AG10803 (cell line): ENCODE data around the gene CORIN.
"Not testable (repeated sequence)": the region's sequence is repeated elsewhere in the genome, so short reads cannot be mapped to it uniquely, and the experiment has no call there.

ENCODE experiments used
- DNase-seq: peaks from one replicate; pipeline ENCODE4 v3.0.0; 2010; ENCODE audit warnings: low read depth
- H3K4me3 ChIP-seq: 2 replicates; pipeline ENCODE4 v1.5.1; 2011; ENCODE audit warnings: mild to moderate bottlenecking, low read length, control low read depth
- CTCF ChIP-seq: conservative IDR thresholded peaks from 2 replicates; pipeline ENCODE4 v1.5.1; 2011; ENCODE audit warnings: mild to moderate bottlenecking, low read length, control low read depth, inconsistent platforms

The CORIN gene

GRCh38 chr4:47561331-47561730 is 276.5 kb downstream of the CORIN start:
- no peak for TF ChIP-seq CTCF
- no peak for DNase-seq
- H3K4me3 ChIP-seq: no peak overlapping the region

DNA sequence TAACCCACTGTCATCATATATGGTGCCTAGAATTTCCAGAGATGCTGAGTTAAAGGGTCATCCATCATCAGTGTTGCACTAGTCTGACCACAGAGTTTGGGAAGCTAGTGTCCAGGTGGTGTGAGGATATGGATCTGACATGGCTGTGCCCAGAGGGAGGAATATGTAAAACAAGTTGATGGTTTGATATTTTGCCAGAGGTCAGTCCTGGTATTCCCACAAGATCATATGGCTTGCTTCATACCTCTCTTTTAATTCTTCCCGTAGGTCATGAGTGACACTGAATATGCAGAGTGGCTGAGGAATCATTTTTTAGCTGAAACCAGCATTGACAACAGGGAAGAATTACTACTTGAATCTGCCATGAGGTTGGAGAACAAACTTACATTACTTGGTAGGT is 277.2 kb downstream of the CORIN start:
- TF ChIP-seq CTCF: no peak; the same call in 1 of the 2 replicates
- no peak for DNase-seq
- no peak overlapping the region for H3K4me3 ChIP-seq

- no peak overlapping the region for H3K4me3 ChIP-seq
- no peak for TF ChIP-seq CTCF
- DNase-seq: no peak
These were observed 280.6 kb downstream of the CORIN start for GRCh38 chr4:47557255-47557654.

DNA sequence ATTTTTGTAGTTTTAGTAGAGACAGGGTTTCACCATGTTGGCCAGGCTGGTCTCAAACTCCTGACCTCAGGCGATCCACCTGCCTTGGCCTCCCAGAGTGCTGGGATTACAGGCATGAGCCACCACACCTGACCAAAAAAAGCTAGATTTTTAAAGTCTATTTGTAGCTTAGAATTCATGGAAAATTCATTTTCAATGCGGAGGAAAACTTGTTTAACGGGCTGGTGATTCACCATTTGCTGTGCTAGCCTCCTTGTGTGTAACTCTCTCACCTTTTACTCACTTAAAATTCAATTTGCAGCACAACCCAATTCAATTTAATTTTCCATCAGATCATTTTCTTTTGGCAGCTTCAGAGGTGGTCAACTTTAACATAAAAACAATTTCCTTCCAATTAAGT is 281.9 kb downstream of the CORIN start:
- not testable (repeated sequence) for DNase-seq, H3K4me3 ChIP-seq

DNA sequence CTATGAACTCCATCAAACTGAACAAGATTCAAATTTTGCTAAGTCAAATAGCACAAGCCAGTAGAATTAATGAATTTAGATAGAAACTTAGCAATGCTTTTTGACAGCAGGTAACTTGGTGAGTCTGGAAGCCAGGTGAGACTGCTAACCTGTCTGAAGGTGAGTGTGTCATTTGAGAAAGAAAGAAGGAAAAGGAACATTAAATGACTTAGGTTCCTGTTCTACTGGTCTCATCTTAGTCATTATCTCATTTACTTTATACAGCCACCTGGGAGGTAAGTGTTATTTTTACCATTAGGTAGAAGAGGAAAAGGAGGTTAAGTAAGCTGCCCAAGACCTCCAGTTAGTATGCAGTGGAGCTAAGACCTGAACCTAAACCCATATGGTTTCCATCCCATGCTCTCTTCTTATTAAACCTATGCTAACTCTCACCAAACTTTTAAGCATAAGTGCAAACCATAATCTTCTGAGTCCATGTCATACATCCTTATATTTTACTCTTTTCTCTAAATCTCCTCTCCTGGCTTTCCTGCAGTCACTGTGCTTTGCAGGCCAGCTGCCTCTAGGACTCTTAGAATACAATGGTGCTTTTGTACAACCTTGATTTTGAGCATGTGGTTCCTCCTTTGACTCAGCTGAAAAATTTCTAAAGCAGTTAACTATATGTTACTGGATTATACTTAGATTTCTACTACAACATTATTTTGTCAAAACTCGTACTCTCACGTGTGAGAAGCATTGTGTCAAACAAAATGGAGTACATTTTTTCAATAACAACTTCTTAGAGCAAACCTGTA is 284.3 kb downstream of the CORIN start:
- TF ChIP-seq CTCF: no peak
- H3K4me3 ChIP-seq: no peak overlapping the region
- DNase-seq: no peak

GRCh38 chr4:47551682-47552081 is 286.2 kb downstream of the CORIN start:
- no peak overlapping the region for H3K4me3 ChIP-seq
- TF ChIP-seq CTCF: no peak
- DNase-seq: no peak

DNA sequence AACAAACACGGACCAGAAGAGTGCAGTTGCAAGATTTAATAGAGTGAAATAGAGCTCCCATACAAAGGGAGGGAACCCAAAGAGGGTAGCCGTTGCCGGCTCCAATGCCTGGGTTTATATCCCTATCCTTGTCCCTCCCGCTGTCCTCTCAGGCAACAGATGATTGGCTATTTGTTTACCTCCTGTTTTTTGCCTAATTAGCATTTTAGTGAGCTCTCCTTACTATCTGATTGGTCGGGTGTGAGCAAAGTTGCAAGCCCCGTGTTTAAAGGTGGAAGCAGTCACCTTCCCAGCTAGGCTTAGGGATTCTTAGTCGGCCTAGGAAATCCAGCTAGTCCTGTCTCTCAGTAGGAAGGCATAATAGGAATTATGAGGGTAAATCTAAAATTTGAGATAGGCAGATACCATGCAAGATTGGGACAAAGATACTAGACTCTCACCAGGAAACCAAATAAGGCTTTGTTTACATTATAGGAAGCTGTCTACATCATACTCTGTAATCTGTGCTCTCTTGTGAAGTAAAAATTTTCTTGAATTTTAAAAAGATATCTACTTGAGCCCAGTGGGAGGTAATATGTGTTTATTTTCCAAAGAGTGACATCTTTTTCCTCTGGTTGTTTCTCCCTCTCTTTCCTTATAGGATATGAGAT is 286.8 kb downstream of the CORIN start:
- no peak for TF ChIP-seq CTCF
- DNase-seq: no peak

DNA sequence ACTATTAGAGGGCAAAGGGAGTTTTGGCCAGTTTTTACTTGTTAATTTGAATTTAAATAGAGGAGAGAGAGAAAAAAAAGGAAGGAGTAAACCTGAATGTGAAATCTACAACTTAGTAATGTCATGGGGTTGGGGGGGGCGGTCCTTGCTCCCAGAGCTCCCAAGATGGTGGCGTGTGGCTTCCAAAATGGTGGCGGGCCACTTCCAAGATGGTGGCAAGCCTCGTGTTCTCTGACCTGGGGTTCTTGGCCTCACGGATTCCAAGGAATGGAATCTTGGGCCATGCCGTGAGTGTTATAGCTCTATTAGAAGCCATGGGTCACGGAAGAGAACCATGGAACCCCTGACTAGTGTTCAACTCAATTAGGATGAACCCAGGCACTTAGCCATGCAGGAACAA is 287.5 kb downstream of the CORIN start:
- H3K4me3 ChIP-seq, DNase-seq: not testable (repeated sequence)

More for the DNA sequence above, 286.8 kb downstream of the CORIN start:
- H3K4me3 ChIP-seq: no peak overlapping the region
